Smooth muscle cell (in vitro differentiated cells): Measurements from ENCODE around the gene HSP90B1. TPM values are rescaled to one million over a fixed set of nuclear protein-coding genes. Genes with fewer than 3 reads are reported as not detected.

ENCODE experiments used
- DNase-seq: peaks from one replicate; lab custom pipeline; 2025; ENCODE audit not compliant: unreplicated experiment; lab: John Stamatoyannopoulos, UW
- H2AFZ ChIP-seq: fragments of 200-600 bp; sonication (generic); 2 replicates; pipeline ENCODE4 v1.6.0; 2016; ENCODE audit warnings: antibody characterized with exemption, low read depth, mild to moderate bottlenecking
- H3F3A ChIP-seq: fragments of 200-600 bp; sonication (generic); 2 replicates; pipeline ENCODE4 v1.6.0; 2017; ENCODE audit warnings: antibody characterized with exemption, low read depth
- H3K27ac ChIP-seq: fragments of 200-600 bp; sonication (generic); 2 replicates; pipeline ENCODE4 v1.5.1; 2016; ENCODE audit warnings: low read depth, mild to moderate bottlenecking
- H3K27me3 ChIP-seq: fragments of 200-600 bp; sonication (generic); 2 replicates; pipeline ENCODE4 v1.6.1; 2016; ENCODE audit warnings: low read depth, mild to moderate bottlenecking
- H3K36me3 ChIP-seq: fragments of 200-600 bp; sonication (generic); 2 replicates; pipeline ENCODE4 v1.5.1; 2016; ENCODE audit warnings: low read depth
- H3K4me1 ChIP-seq: fragments of 200-600 bp; sonication (generic); 2 replicates; pipeline ENCODE4 v1.5.1; 2016; ENCODE audit warnings: low read depth
- H3K4me2 ChIP-seq: fragments of 200-600 bp; sonication (generic); 2 replicates; pipeline ENCODE4 v1.6.0; 2016; ENCODE audit warnings: mild to moderate bottlenecking
- H3K4me3 ChIP-seq: fragments of 200-600 bp; sonication (generic); 2 replicates; pipeline ENCODE4 v1.5.1; 2016; ENCODE audit warnings: mild to moderate bottlenecking
- H3K79me2 ChIP-seq: fragments of 200-600 bp; sonication (generic); 2 replicates; pipeline ENCODE4 v1.6.0; 2016; ENCODE audit warnings: low read depth, mild to moderate bottlenecking
- H3K9ac ChIP-seq: fragments of 200-600 bp; sonication (generic); 2 replicates; pipeline ENCODE4 v1.6.0; 2016; ENCODE audit warnings: low read depth
- H3K9me3 ChIP-seq: fragments of 200-600 bp; sonication (generic); replicated peaks from 2 replicates; pipeline ENCODE4 v1.5.1; 2016; ENCODE audit warnings: low read depth
- H4K20me1 ChIP-seq: fragments of 200-600 bp; sonication (generic); 2 replicates; pipeline ENCODE4 v1.6.0; 2016; ENCODE audit warnings: low read depth
- CTCF ChIP-seq: fragments of 200-600 bp; sonication (generic); IDR thresholded peaks from 2 replicates; pipeline ENCODE4 v1.5.1; 2017; ENCODE audit warnings: borderline replicate concordance, mild to moderate bottlenecking, antibody characterized with exemption; ENCODE audit not compliant: insufficient read depth, poor library complexity, severe bottlenecking
- WGBS: methylation state at CpG from one replicate; pipeline ENCODE4 v1.1.7; 2016; ENCODE audit warnings: low lambda C conversion rate; 5-methylcytosine and 5-hydroxymethylcytosine counted together
- polyA plus RNA-seq: library from polyadenylated mRNA; unstranded; fragments of >200 nt; fragmentation: Nextera tagmentation; extraction: Ambion mirVana; gene quantifications from 2 replicates; pipeline ENCODE4 v1.2.1, GENCODE V29; 2016
- total RNA-seq: library from RNA; depleted of rRNA; stranded (reverse); fragments of >200 nt; gene quantifications from 2 replicates; pipeline ENCODE4 v1.2.3, GENCODE V29; 2014

Gene HSP90B1
- total and polyA plus RNA-seq, 2 experiments from 2014 or later = 908 to 1,047 TPM

- Histone ChIP-seq H3K27ac (no peak overlapping the region), H3K4me3 (no peak overlapping the region), H2AFZ (no peak overlapping the region), H3K36me3 (no peaks in the 10 kb centered on the region), H3K9me3 (no peaks in the 10 kb centered on the region), H3K9ac (no peak overlapping the region), H4K20me1 (no peaks in the 10 kb centered on the region), H3F3A (no peaks in the 10 kb centered on the region), H3K79me2 (no peaks in the 10 kb centered on the region), H3K4me2 (no peak overlapping the region), H3K27me3 (no peaks in the 10 kb centered on the region), H3K4me1 (no peaks in the 10 kb centered on the region)
- no peak for TF ChIP-seq CTCF
- no peak for DNase-seq
- 99% methylated on average over 2 of the region's 2 CpGs for WGBS
Measured at GRCh38 chr12:103883908-103884307, 46.3 kb upstream of the HSP90B1 start.

- no peaks in the 10 kb centered on the region for H3K9me3 ChIP-seq
- 75% methylated on average over 4 of the region's 4 CpGs for WGBS
- H3K27ac ChIP-seq = no peak overlapping the region
- peak; percentile 33 for TF ChIP-seq CTCF
- no peaks in the 10 kb centered on the region for H3K4me1 ChIP-seq
- no peak overlapping the region for H3K4me3 ChIP-seq
- no peak for DNase-seq
- H3K4me2 ChIP-seq = no peak overlapping the region
- H3K36me3 ChIP-seq = no peaks in the 10 kb centered on the region
- H4K20me1 ChIP-seq = no peaks in the 10 kb centered on the region
- H3F3A ChIP-seq = no peaks in the 10 kb centered on the region
- no peak overlapping the region for H3K9ac ChIP-seq
- no peaks in the 10 kb centered on the region for H3K27me3 ChIP-seq
- H3K79me2 ChIP-seq = no peaks in the 10 kb centered on the region
- no peak overlapping the region for H2AFZ ChIP-seq
Measured at GRCh38 chr12:103884316-103884715, 45.9 kb upstream of the HSP90B1 start.

GRCh38 chr12:103886195-103886797 lies 43.9 kb upstream of the HSP90B1 start:
- no peak overlapping the region for H3K9ac ChIP-seq
- H3K27me3 ChIP-seq = no peaks in the 10 kb centered on the region
- H2AFZ ChIP-seq = no peak overlapping the region
- TF ChIP-seq CTCF = no peak
- no peaks in the 10 kb centered on the region for H3F3A ChIP-seq
- H3K9me3 ChIP-seq = no peaks in the 10 kb centered on the region
- WGBS = 90% methylated on average over 4 of the region's 4 CpGs
- H4K20me1 ChIP-seq = no peaks in the 10 kb centered on the region
- H3K4me1 ChIP-seq = no peaks in the 10 kb centered on the region
- H3K36me3 ChIP-seq = no peaks in the 10 kb centered on the region
- no peak for DNase-seq
- no peak overlapping the region for H3K27ac ChIP-seq
- H3K79me2 ChIP-seq = no peaks in the 10 kb centered on the region
- H3K4me3 ChIP-seq = no peak overlapping the region
- H3K4me2 ChIP-seq = no peak overlapping the region

- Histone ChIP-seq H3F3A (no peaks in the 10 kb centered on the region), H2AFZ (no peak overlapping the region), H3K4me3 (no peak overlapping the region), H3K27ac (no peak overlapping the region), H3K4me1 (no peaks in the 10 kb centered on the region), H3K9ac (no peak overlapping the region), H3K36me3 (no peaks in the 10 kb centered on the region), H3K9me3 (no peaks in the 10 kb centered on the region), H4K20me1 (no peaks in the 10 kb centered on the region), H3K27me3 (no peaks in the 10 kb centered on the region), H3K79me2 (no peaks in the 10 kb centered on the region), H3K4me2 (no peak overlapping the region)
- no peak for DNase-seq
- WGBS = 63% methylated on average over 1 of the region's 1 CpG
- no peak for TF ChIP-seq CTCF
Measured at GRCh38 chr12:103887738-103888137, 42.5 kb upstream of the HSP90B1 start.
